GM12872 (cell line): ENCODE results near the gene ERICH6.

Experiments
- CTCF ChIP-seq: IDR thresholded peaks from 3 replicates; pipeline ENCODE4 v1.5.1; 2011; ENCODE audit warnings: low read depth, mild to moderate bottlenecking, low read length, moderate library complexity; ENCODE audit not compliant: insufficient read depth

Gene ERICH6

DNA sequence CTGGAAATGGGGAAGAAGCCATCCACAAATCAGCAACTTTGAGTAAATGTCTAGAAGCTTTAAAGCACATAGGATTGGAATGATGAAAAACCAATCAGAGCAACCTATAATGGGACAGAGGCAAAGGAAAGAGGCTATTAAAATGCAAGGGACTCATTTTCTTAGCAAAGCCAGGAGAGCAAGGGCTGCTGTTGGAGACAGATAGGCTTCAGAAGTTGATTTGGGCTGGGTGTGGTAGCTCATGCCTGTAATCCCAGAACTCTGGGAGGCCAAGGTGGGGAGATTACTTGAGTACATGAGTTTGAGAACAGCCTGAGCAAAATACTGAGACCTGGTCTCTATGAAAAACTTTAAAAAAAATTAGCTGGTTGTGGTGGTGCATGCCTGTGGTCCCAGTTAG is 16.1 kb downstream of the ERICH6 start:
- no peak for TF ChIP-seq CTCF

GRCh38 chr3:150682824-150683223 is 20.9 kb downstream of the ERICH6 start:
- TF ChIP-seq CTCF = no peak

- TF ChIP-seq CTCF = no peak
Measured at GRCh38 chr3:150682279-150682678, 21.4 kb downstream of the ERICH6 start.

- TF ChIP-seq CTCF = no peak
Measured at GRCh38 chr3:150681057-150681456, 22.7 kb downstream of the ERICH6 start.

GRCh38 chr3:150680562-150680961 is 23.2 kb downstream of the ERICH6 start:
- TF ChIP-seq CTCF = no peak

GRCh38 chr3:150675587-150675986 is 28.1 kb downstream of the ERICH6 start:
- no peak for TF ChIP-seq CTCF

DNA sequence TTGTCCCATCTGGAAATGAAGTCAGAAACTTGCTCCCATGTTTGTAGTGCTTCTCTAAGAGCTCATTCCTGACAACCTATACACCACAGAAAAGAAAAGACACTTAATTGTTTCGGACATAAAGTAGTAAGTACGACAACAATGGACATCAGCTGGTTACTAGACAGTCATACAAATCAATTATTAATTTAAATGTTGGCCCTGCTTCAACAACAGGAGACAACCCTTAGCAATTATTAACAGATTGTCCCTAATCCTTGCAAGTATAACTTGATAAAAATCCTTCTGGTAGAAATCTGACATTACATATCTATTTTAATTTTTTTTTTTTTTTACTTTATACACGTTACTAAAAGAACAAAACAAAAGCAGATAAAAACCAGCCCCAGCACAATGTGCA is 29.8 kb downstream of the ERICH6 start:
- no peak for TF ChIP-seq CTCF

DNA sequence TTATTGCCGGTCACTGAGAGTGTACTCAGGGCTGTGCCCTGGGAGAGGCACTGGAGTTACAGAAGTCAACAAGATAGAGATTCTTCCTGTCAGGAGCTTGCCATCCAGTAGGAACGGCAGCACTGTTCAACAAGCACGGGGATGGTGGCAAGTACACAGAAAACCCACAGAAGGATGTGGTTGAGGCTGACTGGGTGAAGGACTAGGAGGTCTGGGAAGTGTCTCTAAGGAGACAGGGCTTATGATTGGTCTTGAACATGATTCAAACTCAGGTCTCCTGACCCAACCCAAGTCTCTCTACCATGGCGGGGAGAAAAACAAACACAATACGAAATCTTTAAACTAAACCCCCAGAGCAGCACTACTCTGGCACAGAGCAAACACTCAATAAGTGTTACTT is 37.6 kb downstream of the ERICH6 start:
- no peak for TF ChIP-seq CTCF
